GM21737 (cell line): ENCODE results near the gene CHD3.
"Not testable (repeated sequence)": the region's sequence is repeated elsewhere in the genome, so short reads cannot be mapped to it uniquely, and the experiment has no call there.

ENCODE experiments used
- ATAC-seq: cut with Tn5 transposase; IDR thresholded peaks from one replicate; pipeline ENCODE4 v1.9.1; 2021; ENCODE audit warnings: mild to moderate bottlenecking, moderate library complexity; ENCODE audit not compliant: unreplicated experiment

Gene CHD3

GRCh38 chr17:7849751-7850504 is 38.7 kb upstream of the CHD3 start:
- no peak for ATAC-seq

- ATAC-seq = no peak
These were observed 37.7 kb upstream of the CHD3 start for GRCh38 chr17:7850701-7851437.

- peak; percentile 66 for ATAC-seq
These were observed 36.9 kb upstream of the CHD3 start for GRCh38 chr17:7851438-7852261.

- ATAC-seq = no peak
These were observed 36.3 kb upstream of the CHD3 start for GRCh38 chr17:7852262-7852670.

GRCh38 chr17:7852919-7853690 is 35.5 kb upstream of the CHD3 start:
- no peak for ATAC-seq

- ATAC-seq = no peak
These were observed 34.9 kb upstream of the CHD3 start for GRCh38 chr17:7853691-7854038.

- no peak for ATAC-seq
These were observed 34.4 kb upstream of the CHD3 start for GRCh38 chr17:7854078-7854777.

GRCh38 chr17:7854851-7855659 is 33.5 kb upstream of the CHD3 start, which contains the start of gene TMEM88:
Gene TMEM88, plus strand, starts transcription at chr17:7855066. Its CDS starts 9 bp downstream, at chr17:7855075.
- ATAC-seq = no peak

- ATAC-seq = no peak
These were observed 33.0 kb upstream of the CHD3 start for GRCh38 chr17:7855660-7856010.

GRCh38 chr17:7856011-7856810 is 32.4 kb upstream of the CHD3 start:
- ATAC-seq = no peak

GRCh38 chr17:7856811-7857712 is 31.5 kb upstream of the CHD3 start, which contains the start of gene NAA38:
Gene NAA38, minus strand, starts transcription at chr17:7857559. Its CDS starts 96 bp downstream, at chr17:7857463.
- ATAC-seq = peak; percentile 64

GRCh38 chr17:7857713-7858521 is 30.7 kb upstream of the CHD3 start, which contains the start of gene CYB5D1:
Gene CYB5D1, plus strand, starts transcription at chr17:7858003. Its CDS starts 132 bp downstream, at chr17:7858135.
- ATAC-seq = peak; percentile 39

GRCh38 chr17:7858522-7858810 is 30.1 kb upstream of the CHD3 start:
- no peak for ATAC-seq

GRCh38 chr17:7859028-7859427 is 29.6 kb upstream of the CHD3 start:
- no peak for ATAC-seq

GRCh38 chr17:7862692-7863437 is 25.7 kb upstream of the CHD3 start:
- ATAC-seq = no peak

- not testable (repeated sequence) for ATAC-seq
These were observed 24.2 kb upstream of the CHD3 start for GRCh38 chr17:7864384-7864783.
